HG03159 (cell line): ENCODE data around the gene METTL17.
"Not testable (repeated sequence)": the region's sequence is repeated elsewhere in the genome, so short reads cannot be mapped to it uniquely, and the experiment has no call there.

Experiments
- ATAC-seq: cut with Tn5 transposase; IDR thresholded peaks from one replicate; pipeline ENCODE4 v1.9.1; 2021; ENCODE audit warnings: mild to moderate bottlenecking, moderate library complexity; ENCODE audit not compliant: unreplicated experiment

METTL17 gene

DNA sequence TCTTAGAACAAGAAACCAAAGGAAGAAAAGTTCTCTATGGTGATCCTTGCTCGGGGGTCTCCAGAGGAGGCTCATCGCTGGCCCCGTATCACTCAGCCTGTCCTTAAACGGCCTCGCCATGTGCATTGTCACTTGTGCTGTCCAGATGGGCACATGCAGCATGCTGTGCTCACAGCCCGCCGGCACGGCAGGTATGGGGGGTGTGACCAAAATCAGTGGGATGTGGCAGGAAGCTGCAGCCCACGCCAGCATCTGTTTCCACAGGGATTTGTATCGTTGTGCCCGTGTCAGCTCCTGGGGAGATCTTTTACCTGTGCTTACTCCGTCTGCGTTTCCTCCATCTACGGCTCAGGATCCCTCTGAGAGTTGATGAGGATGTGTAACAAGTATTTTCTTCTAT lies 6.7 kb downstream of the METTL17 start:
- no peak for ATAC-seq

GRCh38 chr14:20997115-20997514 lies 7.3 kb downstream of the METTL17 start:
- no peak for ATAC-seq

DNA sequence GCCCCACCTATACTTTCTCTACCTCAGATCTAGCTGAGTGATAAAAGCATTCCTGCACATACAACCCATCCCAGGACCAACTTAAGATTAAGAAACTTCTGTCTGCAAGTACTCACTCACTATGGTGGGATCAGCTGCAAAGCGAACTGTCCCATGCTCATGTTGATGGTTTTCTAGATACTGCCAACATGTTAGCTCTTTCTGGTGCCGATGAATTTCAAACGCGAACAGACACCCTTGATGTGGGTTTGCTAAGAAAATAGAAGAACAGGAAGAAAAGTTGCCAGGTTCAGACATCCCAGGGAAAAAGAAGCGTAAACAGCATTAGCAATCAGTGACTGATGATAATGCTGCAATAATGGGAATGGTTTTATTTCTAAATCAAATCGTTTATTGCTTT lies 7.8 kb downstream of the METTL17 start:
- no peak for ATAC-seq

DNA sequence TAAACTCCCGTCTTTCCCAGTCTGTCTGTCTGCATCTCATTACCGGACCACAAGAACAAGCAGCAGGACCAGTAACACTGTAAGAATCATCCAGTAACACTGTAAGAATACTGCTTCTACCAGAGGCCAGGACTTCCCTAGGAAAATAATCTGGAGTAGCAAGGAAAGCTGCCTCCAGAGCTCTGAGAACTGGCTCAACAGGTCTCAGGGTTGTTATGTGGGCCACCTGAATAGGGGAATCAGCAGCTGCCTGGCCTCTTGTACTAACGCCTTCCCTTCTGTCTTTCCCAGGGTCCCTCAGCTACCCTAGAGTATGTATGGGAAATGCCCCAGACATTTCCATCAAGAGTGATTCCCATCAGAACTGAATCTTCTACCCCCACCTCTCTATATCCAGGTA lies 8.4 kb downstream of the METTL17 start:
- no peak for ATAC-seq

DNA sequence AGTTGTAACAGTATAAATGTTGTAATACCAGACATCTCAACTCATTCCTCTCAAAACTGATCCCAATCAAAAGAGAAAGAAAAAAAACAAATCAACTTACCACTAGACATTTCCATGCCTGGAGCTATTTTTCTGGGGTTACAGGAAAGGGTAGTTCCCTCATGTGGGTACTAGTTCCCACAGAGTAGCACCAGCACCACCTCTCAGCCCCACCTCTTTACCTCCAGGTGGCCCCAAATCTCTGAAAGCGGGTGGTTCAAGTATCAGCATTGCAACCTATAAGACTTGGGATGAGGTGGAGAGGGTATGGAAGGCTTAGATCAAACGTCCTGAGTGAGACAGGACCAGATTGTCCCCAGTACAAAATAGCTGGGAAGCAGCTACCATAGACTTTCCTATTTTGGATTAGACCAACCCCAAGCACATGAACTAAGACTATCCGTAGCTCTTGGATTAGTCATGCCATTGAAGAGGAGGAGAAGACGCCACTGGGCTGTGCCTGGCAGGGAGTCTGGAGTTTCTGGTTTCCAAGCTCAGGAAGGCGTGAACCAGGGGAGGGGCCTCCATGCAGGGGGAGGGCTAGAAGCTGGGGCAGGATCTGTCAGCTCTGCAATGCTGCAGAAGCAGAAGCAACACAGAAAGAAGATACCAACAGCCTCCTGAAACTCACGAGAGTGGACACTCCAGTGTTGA lies 9.0 kb downstream of the METTL17 start, which contains the start of gene SLC39A2:
SLC39A2 (plus strand) TSS at position 620 of the 693 bp plus-strand sequence. CDS start 154 bp downstream, outside the sequence.
- ATAC-seq = no peak

DNA sequence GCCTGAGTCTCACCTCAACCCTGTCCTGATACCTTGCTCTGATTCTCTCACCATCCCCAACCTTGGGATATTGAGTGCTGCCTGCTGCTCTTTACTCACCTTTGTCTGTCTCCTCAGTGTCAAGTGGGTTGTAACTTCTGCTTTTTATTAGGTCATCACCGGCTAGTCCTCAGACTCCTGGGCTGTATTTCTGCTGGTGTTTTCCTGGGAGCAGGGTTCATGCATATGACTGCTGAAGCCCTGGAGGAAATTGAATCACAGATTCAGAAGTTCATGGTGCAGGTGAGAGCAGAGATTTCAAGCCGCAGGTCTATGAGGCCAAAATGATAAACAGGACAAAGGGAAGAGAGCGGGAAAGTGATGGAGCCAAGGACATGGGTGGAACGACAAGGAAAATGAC lies 9.8 kb downstream of the METTL17 start:
- no peak for ATAC-seq

DNA sequence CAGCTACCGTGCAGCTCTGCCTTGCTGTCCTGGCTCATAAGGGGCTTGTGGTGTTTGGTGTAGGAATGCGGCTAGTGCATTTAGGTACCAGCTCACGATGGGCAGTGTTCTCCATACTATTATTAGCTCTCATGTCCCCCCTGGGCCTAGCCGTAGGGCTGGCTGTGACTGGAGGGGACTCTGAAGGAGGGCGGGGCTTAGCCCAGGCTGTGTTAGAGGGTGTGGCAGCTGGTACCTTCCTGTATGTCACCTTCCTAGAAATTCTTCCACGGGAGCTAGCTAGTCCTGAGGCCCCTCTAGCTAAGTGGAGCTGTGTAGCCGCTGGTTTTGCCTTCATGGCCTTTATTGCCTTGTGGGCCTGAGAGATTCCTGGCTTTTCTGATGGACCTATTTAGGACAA lies 11.4 kb downstream of the METTL17 start:
- no peak for ATAC-seq

GRCh38 chr14:21003788-21004346 lies 14.1 kb downstream of the METTL17 start:
- ATAC-seq = no peak

DNA sequence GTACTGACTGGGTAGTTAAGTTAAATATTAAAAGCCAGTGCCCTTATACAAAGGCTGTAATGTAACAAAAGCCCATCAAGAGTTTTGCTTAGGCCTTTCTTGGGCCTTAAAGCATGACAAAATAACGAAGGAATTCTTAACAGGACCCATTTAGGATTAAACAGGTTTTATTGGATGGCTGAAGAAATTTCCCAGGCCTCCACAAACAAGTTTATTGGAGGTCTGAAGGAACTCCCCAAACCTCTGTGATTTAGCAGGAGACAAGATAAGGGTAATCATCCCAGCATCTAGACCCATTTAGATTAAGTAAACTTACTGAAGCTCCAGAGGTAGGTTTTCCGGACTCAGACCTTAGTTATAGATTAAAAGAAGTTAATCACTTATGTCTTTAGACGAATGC lies 19.9 kb downstream of the METTL17 start:
- ATAC-seq = not testable (repeated sequence)

DNA sequence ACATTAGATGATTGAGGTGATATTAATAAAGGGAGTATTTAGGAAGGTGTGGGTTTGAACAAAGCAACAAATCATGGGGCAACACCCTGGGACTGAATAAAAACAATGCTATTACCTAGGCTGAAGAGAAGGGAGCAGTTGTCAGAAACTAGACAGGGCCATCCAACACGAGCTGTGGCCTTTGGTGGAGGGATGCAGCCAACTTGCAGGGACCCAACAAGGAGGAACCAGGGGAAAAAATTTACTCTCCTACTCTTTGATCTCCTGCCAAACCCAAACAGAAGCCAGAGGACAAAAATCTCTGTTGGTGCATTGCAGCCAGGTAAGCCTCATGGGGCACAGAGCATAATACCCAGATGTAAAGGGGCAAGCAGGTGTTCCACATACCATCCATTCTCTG lies 21.4 kb downstream of the METTL17 start:
- no peak for ATAC-seq

DNA sequence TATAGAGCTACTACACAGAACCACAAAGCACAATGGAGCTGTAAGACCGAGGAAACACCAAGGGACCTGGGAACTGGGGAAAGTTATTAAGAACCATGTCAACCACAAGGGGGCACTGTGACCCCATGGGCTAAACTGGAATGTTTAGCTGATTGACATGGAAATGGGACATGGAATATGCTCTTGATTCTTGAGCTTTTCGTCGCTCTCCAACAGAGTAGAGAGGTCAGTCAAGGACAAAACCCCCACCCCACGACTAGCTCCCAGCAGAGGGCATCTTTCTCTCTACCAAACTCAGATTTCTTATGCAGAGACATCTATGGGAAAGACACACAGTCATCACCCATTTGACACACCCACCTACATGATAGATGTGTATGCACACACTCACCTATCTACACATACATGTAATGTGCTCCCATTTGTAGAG lies 25.0 kb downstream of the METTL17 start:
- ATAC-seq = peak; percentile 53

DNA sequence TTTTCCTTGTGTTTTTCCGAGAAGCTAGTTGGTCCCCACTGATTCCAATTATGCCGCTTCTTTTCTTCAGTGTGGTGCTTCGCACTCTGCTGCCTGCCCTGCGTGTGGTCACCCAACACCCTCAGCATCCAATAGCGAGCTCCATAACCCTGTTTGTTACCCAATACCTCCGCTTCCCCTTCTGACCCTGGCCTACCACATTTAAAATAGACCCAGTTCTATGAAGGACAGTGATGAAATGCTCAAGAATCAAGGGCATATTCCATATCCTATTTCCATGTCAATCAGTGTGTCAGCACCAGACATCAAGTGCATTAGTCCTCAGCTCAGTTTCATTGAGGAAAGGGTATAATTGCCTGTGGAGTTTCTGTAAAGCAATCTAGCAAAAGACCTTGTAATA lies 25.5 kb downstream of the METTL17 start:
- ATAC-seq = no peak

- ATAC-seq = no peak
Measured at GRCh38 chr14:21016413-21017190, 26.8 kb downstream of the METTL17 start.

- ATAC-seq = no peak
Measured at GRCh38 chr14:21017528-21018245, 27.9 kb downstream of the METTL17 start.

DNA sequence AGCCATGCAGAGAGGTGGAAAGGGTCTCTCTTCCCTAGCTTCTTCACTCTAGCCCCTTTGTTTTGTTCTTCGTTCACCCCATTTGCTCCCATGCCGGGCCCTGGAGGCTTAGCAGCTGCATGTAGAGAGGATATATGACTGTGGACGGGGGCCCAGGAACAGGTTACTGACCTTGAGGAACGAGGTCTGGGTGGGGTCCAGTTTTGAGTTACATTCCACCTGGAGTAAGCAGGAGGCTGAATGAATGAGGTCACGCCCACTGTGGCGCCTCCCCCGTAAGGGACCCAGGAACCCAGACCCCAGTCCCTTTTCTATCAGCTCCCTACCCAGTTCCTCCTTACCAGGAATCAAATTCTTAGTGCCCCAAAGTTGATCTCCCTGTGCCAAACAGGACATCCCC lies 28.5 kb downstream of the METTL17 start:
- no peak for ATAC-seq

- no peak for ATAC-seq
Measured at GRCh38 chr14:21018781-21019180, 29.0 kb downstream of the METTL17 start.

GRCh38 chr14:21019366-21019765 lies 29.6 kb downstream of the METTL17 start:
- ATAC-seq = no peak

- no peak for ATAC-seq
Measured at GRCh38 chr14:21020977-21021545, 31.3 kb downstream of the METTL17 start.

DNA sequence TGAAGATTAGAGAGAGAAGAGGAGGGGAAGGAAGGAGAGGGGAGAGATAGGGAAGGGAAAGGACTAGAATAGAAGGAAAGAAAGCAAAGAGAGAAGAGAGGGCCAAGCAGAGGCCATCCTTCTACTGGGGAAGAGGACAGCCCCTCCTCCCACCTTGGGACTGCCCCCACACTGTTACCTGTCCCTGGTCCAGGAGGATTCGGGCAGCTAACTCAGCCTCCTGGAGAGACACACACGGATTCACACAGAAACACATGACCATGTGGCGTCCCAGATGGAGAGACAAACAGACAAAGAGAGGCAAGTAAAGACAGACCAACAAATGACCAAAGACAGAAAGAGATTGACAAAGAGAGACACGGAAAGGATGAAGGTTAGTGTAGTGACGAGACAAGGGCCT lies 32.9 kb downstream of the METTL17 start:
- no peak for ATAC-seq

DNA sequence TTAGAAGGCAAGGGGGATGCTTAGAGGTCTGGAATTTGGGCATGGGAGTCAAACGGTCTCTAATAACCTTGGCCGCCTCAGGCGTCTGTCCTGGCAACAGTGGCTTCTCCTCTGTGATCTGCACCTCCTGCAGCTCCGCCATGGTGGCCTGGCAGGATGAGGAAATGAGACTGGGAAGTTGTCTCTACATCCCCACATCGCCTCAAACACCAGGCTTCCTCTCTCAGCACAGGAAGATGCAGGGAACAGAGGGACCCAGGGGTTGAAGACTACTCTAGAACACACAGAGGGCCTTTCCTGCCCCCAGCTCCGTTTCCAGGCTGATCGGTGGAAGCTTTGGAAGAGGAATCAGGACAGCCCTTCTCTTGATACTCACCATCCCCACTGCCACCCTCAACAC lies 33.4 kb downstream of the METTL17 start:
- ATAC-seq = no peak
